Measurements from ENCODE around the gene MPPED2.
"Not testable (repeated sequence)": the region's sequence is repeated elsewhere in the genome, so short reads cannot be mapped to it uniquely, and the experiment has no call there.

The MPPED2 gene

DNA sequence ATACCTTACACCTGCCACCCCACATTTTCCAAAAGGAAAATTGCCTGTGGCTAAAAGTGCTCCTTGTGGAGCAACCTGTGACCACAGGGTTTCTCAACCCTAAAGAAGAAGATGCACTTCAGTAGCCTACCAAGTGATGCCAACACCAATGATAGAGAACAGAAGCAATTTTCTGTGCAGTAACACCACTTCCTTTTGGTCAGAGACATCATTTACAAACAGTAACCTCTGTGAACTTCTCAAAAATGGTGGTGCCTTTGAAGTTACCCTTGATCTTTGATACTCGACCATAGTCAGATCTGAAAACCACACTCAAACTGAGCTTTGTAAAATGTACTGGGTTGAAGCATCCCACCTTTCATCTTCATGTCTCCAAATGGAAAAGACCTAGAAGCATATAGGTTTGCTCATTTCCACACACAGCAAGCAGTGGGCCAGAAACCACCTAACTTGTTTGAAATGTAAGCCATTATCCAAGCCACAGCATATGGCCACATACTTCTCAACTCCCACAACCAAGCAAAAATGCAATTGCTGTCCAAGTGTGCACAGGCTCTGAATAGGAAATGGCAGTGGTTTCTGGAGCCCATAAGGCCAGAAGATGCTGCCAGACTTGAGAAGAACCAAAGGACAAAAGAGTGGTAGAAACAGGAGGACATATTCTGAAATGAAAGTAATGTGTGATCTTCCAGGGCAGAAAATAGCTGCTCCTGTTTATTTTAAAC is 24.3 kb downstream of the MPPED2 start:
- Histone ChIP-seq H3K9me3 (ENCODE audit: insufficient read depth, low read length) (no peaks in the 10 kb centered on the region), H3K27me3 (ENCODE audit: insufficient read depth, insufficient read length) (peaks cover 26% of the 10 kb centered on the region), H3K9ac (ENCODE audit: insufficient read length, low read depth) (no peak overlapping the region), H3K36me3 (ENCODE audit: insufficient read depth, insufficient read length, low read length) (no peaks in the 10 kb centered on the region), H3K4me3 (ENCODE audit: insufficient read length, low read depth) (no peak overlapping the region), H3K4me1 (ENCODE audit: insufficient read depth, insufficient read length) (no peaks in the 10 kb centered on the region)
- no peak for DNase-seq (ENCODE audit: low read depth, low spot score)
- TF ChIP-seq YY1 (IDR thresholded peaks at IDR 0.05; ENCODE audit: insufficient read depth, insufficient read length) (no peak), ZNF274 (IDR thresholded peaks at IDR 0.05; ENCODE audit: low read depth, low read length) (no peak), SUZ12 (IDR thresholded peaks at IDR 0.05; ENCODE audit: extremely low read depth, insufficient read depth, insufficient read length) (no peak)

DNA sequence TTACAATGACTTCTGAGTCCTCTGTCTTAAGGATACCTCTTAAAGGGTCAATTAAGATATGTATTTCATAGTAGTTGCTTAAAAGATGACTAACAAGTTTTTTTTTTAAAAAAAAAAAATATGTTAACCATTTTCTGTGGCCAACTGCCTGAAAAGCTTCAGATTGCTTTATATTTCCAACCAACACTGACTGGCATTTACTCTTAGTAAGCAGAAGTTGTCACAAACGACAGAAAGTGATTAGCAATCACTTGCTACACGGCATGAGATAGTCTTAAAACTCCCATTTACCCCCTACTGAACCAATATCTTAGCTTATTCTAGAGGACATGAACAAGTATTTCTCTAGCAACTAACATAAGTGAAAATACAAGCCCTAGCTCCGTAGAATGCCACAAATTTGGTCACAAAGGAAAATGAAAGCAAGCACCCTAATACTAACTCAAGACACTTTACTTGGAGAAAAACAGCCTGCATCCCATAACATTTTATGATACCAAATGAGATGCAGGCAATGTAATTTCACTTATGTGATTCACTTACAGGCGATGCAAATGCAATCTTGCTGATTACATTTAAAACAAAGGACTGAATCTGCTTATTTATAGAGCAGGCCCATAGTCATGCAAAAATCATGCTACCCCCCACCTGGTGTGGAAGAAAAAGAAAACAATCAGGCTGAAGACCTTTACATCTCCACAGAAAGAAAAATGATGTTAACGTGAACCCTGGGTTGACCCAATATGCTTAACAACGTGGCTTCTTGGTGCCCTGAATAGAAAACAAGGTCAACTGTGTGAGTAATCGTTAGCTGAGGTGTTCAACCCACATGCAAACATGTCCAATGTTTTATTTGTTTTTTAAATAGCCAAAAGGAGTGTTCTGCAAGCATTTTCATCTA is 25.7 kb downstream of the MPPED2 start:
- H3K9ac ChIP-seq (ENCODE audit: insufficient read length, low read depth), result no peak overlapping the region
- no peak overlapping the region for H3K4me3 ChIP-seq (ENCODE audit: insufficient read length, low read depth)
- TF ChIP-seq SUZ12 (IDR thresholded peaks at IDR 0.05; ENCODE audit: extremely low read depth, insufficient read depth, insufficient read length) (no peak), ZNF274 (IDR thresholded peaks at IDR 0.05; ENCODE audit: low read depth, low read length) (no peak), YY1 (IDR thresholded peaks at IDR 0.05; ENCODE audit: insufficient read depth, insufficient read length) (no peak)
- no peaks in the 10 kb centered on the region for H3K4me1 ChIP-seq (ENCODE audit: insufficient read depth, insufficient read length)
- peaks cover 40% of the 10 kb centered on the region for H3K27me3 ChIP-seq (ENCODE audit: insufficient read depth, insufficient read length)
- H3K9me3 ChIP-seq (ENCODE audit: insufficient read depth, low read length), result no peaks in the 10 kb centered on the region
- H3K36me3 ChIP-seq (ENCODE audit: insufficient read depth, insufficient read length, low read length), result no peaks in the 10 kb centered on the region
- DNase-seq (ENCODE audit: low read depth, low spot score), result no peak

DNA sequence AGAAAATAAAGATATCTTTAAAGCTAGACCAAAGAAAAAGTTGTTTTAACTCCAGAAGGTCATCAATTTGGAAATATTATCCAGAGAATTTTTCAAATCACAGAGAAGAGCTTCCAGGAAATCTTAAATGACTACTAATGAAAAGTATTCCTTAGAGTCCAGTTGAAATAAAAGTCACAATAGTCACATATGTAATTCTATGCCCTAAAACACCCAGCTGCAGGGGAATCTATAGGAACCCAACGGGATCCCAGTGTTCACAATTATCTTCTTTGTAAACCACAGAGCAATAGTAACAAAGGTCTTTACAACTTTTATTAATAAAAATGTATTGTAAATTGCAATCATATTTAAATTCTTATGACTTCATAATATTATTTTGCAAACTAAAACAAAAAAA is 27.1 kb downstream of the MPPED2 start:
- Histone ChIP-seq H3K27me3 (ENCODE audit: insufficient read depth, insufficient read length) (peaks cover 54% of the 10 kb centered on the region), H3K9me3 (ENCODE audit: insufficient read depth, low read length) (no peaks in the 10 kb centered on the region), H3K9ac (ENCODE audit: insufficient read length, low read depth) (no peak overlapping the region), H3K4me3 (ENCODE audit: insufficient read length, low read depth) (no peak overlapping the region), H3K36me3 (ENCODE audit: insufficient read depth, insufficient read length, low read length) (no peaks in the 10 kb centered on the region), H3K4me1 (ENCODE audit: insufficient read depth, insufficient read length) (no peaks in the 10 kb centered on the region)
- no peak for DNase-seq (ENCODE audit: low read depth, low spot score)
- TF ChIP-seq SUZ12 (IDR thresholded peaks at IDR 0.05; ENCODE audit: extremely low read depth, insufficient read depth, insufficient read length) (no peak), YY1 (IDR thresholded peaks at IDR 0.05; ENCODE audit: insufficient read depth, insufficient read length) (no peak), ZNF274 (IDR thresholded peaks at IDR 0.05; ENCODE audit: low read depth, low read length) (no peak)

DNA sequence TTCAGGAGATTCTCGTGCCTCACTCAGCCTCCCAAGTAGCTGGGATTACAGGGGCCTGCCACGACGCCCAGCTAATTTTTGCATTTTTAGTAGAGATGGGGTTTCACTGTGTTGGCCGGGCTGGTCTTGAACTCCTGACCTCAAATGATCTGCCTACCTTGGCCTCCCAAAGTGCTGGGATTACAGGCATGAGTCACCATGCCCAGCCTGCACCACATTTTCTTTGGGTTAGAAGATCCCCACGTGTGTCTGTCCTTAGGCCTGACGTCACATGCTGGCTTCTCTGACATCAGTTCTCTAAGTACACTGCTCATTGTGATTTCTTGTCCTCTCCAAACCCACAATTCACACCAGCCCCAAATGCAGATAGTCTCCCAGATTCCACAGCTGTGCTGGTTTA is 31.6 kb downstream of the MPPED2 start:
- not testable (repeated sequence) for H3K9me3 ChIP-seq (ENCODE audit: insufficient read depth, low read length); H3K4me1 ChIP-seq (ENCODE audit: insufficient read depth, insufficient read length); H3K9ac ChIP-seq (ENCODE audit: insufficient read length, low read depth); H3K4me3 ChIP-seq (ENCODE audit: insufficient read length, low read depth); DNase-seq (ENCODE audit: low read depth, low spot score); H3K36me3 ChIP-seq (ENCODE audit: insufficient read depth, insufficient read length, low read length)
- H3K27me3 ChIP-seq (ENCODE audit: insufficient read depth, insufficient read length), result peaks cover 81% of the 10 kb centered on the region

DNA sequence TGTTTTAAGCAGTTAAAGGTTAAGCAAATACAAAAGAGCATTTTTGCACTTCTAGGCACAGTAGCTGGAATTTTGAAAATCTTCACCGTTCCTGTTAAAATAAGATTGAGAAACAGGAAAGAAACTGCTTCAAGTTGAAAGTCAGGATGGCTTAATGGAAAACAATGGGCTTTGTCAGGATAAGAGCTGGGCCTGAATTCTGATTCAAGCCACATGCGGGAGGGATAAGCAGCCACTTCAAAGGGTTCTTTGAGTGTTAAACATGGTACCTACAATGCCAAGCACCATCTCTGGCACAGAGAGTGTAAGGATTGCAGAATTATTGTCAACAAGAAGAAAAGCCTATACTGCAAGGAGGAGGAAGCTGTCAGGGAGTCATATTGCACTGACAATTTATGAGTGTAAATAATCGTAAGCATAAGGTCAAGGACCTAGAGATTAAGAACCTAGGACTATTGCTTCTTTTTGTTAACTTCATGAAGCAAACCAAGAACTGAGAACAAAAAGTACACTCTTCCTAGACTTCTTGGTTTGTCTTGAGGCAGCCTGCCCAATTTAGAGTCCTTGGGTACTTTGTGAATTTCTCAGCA is 32.5 kb downstream of the MPPED2 start:
- DNase-seq (ENCODE audit: low read depth, low spot score), result peak; percentile 27
- Histone ChIP-seq H3K36me3 (ENCODE audit: insufficient read depth, insufficient read length, low read length) (no peaks in the 10 kb centered on the region), H3K4me1 (ENCODE audit: insufficient read depth, insufficient read length) (no peaks in the 10 kb centered on the region), H3K9ac (ENCODE audit: insufficient read length, low read depth) (no peak overlapping the region), H3K9me3 (ENCODE audit: insufficient read depth, low read length) (no peaks in the 10 kb centered on the region), H3K4me3 (ENCODE audit: insufficient read length, low read depth) (no peak overlapping the region), H3K27me3 (ENCODE audit: insufficient read depth, insufficient read length) (peaks cover 91% of the 10 kb centered on the region)
- TF ChIP-seq ZNF274 (IDR thresholded peaks at IDR 0.05; ENCODE audit: low read depth, low read length) (no peak), SUZ12 (IDR thresholded peaks at IDR 0.05; ENCODE audit: extremely low read depth, insufficient read depth, insufficient read length) (no peak), YY1 (IDR thresholded peaks at IDR 0.05; ENCODE audit: insufficient read depth, insufficient read length) (no peak)

DNA sequence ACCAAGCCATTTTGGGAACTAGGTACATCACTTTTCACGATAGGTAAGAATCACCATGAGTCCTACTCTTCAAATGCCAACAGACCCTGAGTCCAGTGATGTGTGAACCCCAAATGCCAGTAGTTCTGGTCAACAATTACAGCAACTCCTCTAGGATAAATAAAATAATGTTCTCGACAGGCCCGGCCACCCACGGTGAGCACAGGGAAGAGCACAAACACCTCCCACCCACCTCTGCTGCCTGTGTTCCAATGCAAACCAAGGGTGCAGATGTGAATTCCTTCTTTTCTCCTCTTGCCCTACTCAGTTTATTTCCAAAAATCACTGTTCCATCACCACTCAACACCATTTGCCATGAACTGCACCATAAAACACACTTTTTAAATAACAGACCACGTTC is 33.3 kb downstream of the MPPED2 start:
- Histone ChIP-seq H3K4me3 (ENCODE audit: insufficient read length, low read depth) (no peak overlapping the region), H3K4me1 (ENCODE audit: insufficient read depth, insufficient read length) (no peaks in the 10 kb centered on the region), H3K9ac (ENCODE audit: insufficient read length, low read depth) (no peak overlapping the region), H3K9me3 (ENCODE audit: insufficient read depth, low read length) (no peaks in the 10 kb centered on the region), H3K27me3 (ENCODE audit: insufficient read depth, insufficient read length) (peaks cover 95% of the 10 kb centered on the region), H3K36me3 (ENCODE audit: insufficient read depth, insufficient read length, low read length) (no peaks in the 10 kb centered on the region)
- no peak for TF ChIP-seq YY1 (IDR thresholded peaks at IDR 0.05; ENCODE audit: insufficient read depth, insufficient read length)
- DNase-seq (ENCODE audit: low read depth, low spot score), result no peak

DNA sequence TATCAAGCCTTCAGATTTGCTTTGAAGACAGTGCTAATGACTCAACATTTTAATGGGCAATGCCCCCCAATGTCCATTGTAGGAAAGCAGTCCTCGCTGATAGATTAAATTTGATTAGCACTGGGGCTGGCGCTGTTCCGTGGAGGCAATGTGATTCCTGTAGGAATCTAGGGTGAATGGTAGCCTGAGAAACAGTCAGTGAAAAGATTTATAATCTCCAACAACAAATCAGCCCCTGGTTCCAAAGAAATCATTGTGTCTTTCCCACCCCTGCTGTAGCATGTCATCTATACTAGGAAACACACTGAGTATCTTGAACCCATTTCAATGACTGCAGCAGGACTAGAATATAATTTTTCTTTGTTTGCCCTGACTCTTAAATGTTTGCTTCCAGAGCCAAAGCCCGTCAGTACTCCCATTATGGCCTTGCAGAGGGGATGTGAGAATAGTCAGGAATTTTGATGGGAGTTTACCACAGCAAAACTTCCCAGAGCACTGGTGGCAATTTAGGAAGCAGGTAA is 36.1 kb downstream of the MPPED2 start:
- H3K27me3 ChIP-seq (ENCODE audit: insufficient read depth, insufficient read length), result peaks cover 100% of the 10 kb centered on the region
- no peak for TF ChIP-seq ZNF274 (IDR thresholded peaks at IDR 0.05; ENCODE audit: low read depth, low read length)
- TF ChIP-seq SUZ12 (IDR thresholded peaks at IDR 0.05; ENCODE audit: extremely low read depth, insufficient read depth, insufficient read length), result no peak
- TF ChIP-seq YY1 (IDR thresholded peaks at IDR 0.05; ENCODE audit: insufficient read depth, insufficient read length), result no peak
- no peak overlapping the region for H3K9ac ChIP-seq (ENCODE audit: insufficient read length, low read depth)
- H3K36me3 ChIP-seq (ENCODE audit: insufficient read depth, insufficient read length, low read length), result no peaks in the 10 kb centered on the region
- no peak for DNase-seq (ENCODE audit: low read depth, low spot score)
- H3K4me3 ChIP-seq (ENCODE audit: insufficient read length, low read depth), result no peak overlapping the region
- no peaks in the 10 kb centered on the region for H3K9me3 ChIP-seq (ENCODE audit: insufficient read depth, low read length)
- H3K4me1 ChIP-seq (ENCODE audit: insufficient read depth, insufficient read length), result no peaks in the 10 kb centered on the region
